ENCODE data around the gene PCBP4. TPM values are rescaled to one million over a fixed set of nuclear protein-coding genes. Genes with fewer than 3 reads are reported as not detected.

Gene PCBP4
- total and polyA plus RNA-seq, 2 experiments from 2014 or later = 40.4 to 71.2 TPM

- WGBS, 2 experiments (ENCODE audit: low coverage in 1 of 2, low lambda C conversion rate in 2 of 2, missing lambda C conversion rate in 2 of 2) = 48 to 51% methylated on average over 7 of the region's 7 CpGs
- H3K4me3 ChIP-seq = no peak overlapping the region
Measured at GRCh38 chr3:52012699-52013098, 45.4 kb upstream of the PCBP4 start.

GRCh38 chr3:52010431-52010830 is 43.2 kb upstream of the PCBP4 start:
- H3K4me2 ChIP-seq (ENCODE audit: unreplicated experiment) = no peak overlapping the region
- no peaks in the 10 kb centered on the region for H3K27me3 ChIP-seq (replicated peaks; ENCODE audit: insufficient read depth)
- H3K79me2 ChIP-seq (ENCODE audit: insufficient read depth) = no peaks in the 10 kb centered on the region
- H3K9ac ChIP-seq = no peak overlapping the region
- in situ Hi-C loops (cut with MboI) = no loop called here
- H3K27ac ChIP-seq = no peak overlapping the region
- no peaks in the 10 kb centered on the region for H4K20me1 ChIP-seq (ENCODE audit: insufficient read depth)
- no peaks in the 10 kb centered on the region for H3F3A ChIP-seq (ENCODE audit: insufficient read depth)
- no peak overlapping the region for H3K4me3 ChIP-seq
- no peaks in the 10 kb centered on the region for H3K9me2 ChIP-seq (ENCODE audit: insufficient read depth)
- no peaks in the 10 kb centered on the region for H3K36me3 ChIP-seq (ENCODE audit: low read depth)
- no peak overlapping the region for H2AFZ ChIP-seq
- TF ChIP-seq EZH2 (IDR thresholded peaks at IDR 0.05; ENCODE audit: insufficient read depth, poor library complexity, severe bottlenecking) (no peak), EZH2phosphoT487 (IDR thresholded peaks at IDR 0.05; ENCODE audit: insufficient read depth, low read depth) (no peak)
- no peak for DNase-seq
- H3K4me1 ChIP-seq (ENCODE audit: insufficient read depth) = peaks cover 9% of the 10 kb centered on the region
- no peaks in the 10 kb centered on the region for H3K9me3 ChIP-seq (ENCODE audit: low read depth)

More at GRCh38 chr3:52012699-52013098, 45.4 kb upstream of the PCBP4 start:
- H3K4me2 ChIP-seq (ENCODE audit: unreplicated experiment) = no peak overlapping the region
- H3K4me1 ChIP-seq (ENCODE audit: insufficient read depth) = no peaks in the 10 kb centered on the region
- H4K20me1 ChIP-seq (ENCODE audit: insufficient read depth) = no peaks in the 10 kb centered on the region
- no peaks in the 10 kb centered on the region for H3K36me3 ChIP-seq (ENCODE audit: low read depth)
- no peaks in the 10 kb centered on the region for H3K27me3 ChIP-seq (replicated peaks; ENCODE audit: insufficient read depth)
- no peaks in the 10 kb centered on the region for H3F3A ChIP-seq (ENCODE audit: insufficient read depth)
- TF ChIP-seq EZH2phosphoT487 (IDR thresholded peaks at IDR 0.05; ENCODE audit: insufficient read depth, low read depth) (no peak), EZH2 (IDR thresholded peaks at IDR 0.05; ENCODE audit: insufficient read depth, poor library complexity, severe bottlenecking) (no peak)
- DNase-seq = no peak
- no peaks in the 10 kb centered on the region for H3K9me3 ChIP-seq (ENCODE audit: low read depth)
- no peak overlapping the region for H3K9ac ChIP-seq
- no peaks in the 10 kb centered on the region for H3K79me2 ChIP-seq (ENCODE audit: insufficient read depth)
- in situ Hi-C loops (cut with MboI) = no loop called here
- H2AFZ ChIP-seq = no peak overlapping the region
- H3K27ac ChIP-seq = no peak overlapping the region
- no peaks in the 10 kb centered on the region for H3K9me2 ChIP-seq (ENCODE audit: insufficient read depth)

- H4K20me1 ChIP-seq (ENCODE audit: insufficient read depth) = no peaks in the 10 kb centered on the region
- 73 to 100% methylated on average over 3 to 4 of the region's 4 CpGs for WGBS, 2 experiments (ENCODE audit: low coverage in 1 of 2, low lambda C conversion rate in 2 of 2, missing lambda C conversion rate in 2 of 2)
- no peak overlapping the region for H3K4me3 ChIP-seq
- H2AFZ ChIP-seq = no peak overlapping the region
- H3F3A ChIP-seq (ENCODE audit: insufficient read depth) = no peaks in the 10 kb centered on the region
- H3K9me3 ChIP-seq (ENCODE audit: low read depth) = no peaks in the 10 kb centered on the region
- in situ Hi-C loops (cut with MboI) = loop anchor here (10.0 kb wide), 1 partner anchor 108 kb away; no protein-coding TSS in a partner anchor
- H3K4me1 ChIP-seq (ENCODE audit: insufficient read depth) = peaks cover 12% of the 10 kb centered on the region
- H3K27me3 ChIP-seq (replicated peaks; ENCODE audit: insufficient read depth) = no peaks in the 10 kb centered on the region
- TF ChIP-seq EZH2 (IDR thresholded peaks at IDR 0.05; ENCODE audit: insufficient read depth, poor library complexity, severe bottlenecking) (no peak), EZH2phosphoT487 (IDR thresholded peaks at IDR 0.05; ENCODE audit: insufficient read depth, low read depth) (no peak)
- no peaks in the 10 kb centered on the region for H3K9me2 ChIP-seq (ENCODE audit: insufficient read depth)
- no peak for DNase-seq
- H3K9ac ChIP-seq = no peak overlapping the region
- no peaks in the 10 kb centered on the region for H3K79me2 ChIP-seq (ENCODE audit: insufficient read depth)
- H3K27ac ChIP-seq = no peak overlapping the region
- H3K36me3 ChIP-seq (ENCODE audit: low read depth) = no peaks in the 10 kb centered on the region
- no peak overlapping the region for H3K4me2 ChIP-seq (ENCODE audit: unreplicated experiment)
Measured at GRCh38 chr3:52007291-52007690, 40.0 kb upstream of the PCBP4 start.

GRCh38 chr3:52006820-52007133 is 39.5 kb upstream of the PCBP4 start:
- H3K9ac ChIP-seq = no peak overlapping the region
- no peak overlapping the region for H2AFZ ChIP-seq
- DNase-seq = no peak
- in situ Hi-C loops (cut with MboI) = loop anchor here (10.0 kb wide), 1 partner anchor 108 kb away; no protein-coding TSS in a partner anchor
- TF ChIP-seq EZH2 (IDR thresholded peaks at IDR 0.05; ENCODE audit: insufficient read depth, poor library complexity, severe bottlenecking) = no peak
- TF ChIP-seq EZH2phosphoT487 (IDR thresholded peaks at IDR 0.05; ENCODE audit: insufficient read depth, low read depth) = no peak
- no peaks in the 10 kb centered on the region for H3K79me2 ChIP-seq (ENCODE audit: insufficient read depth)
- H3K36me3 ChIP-seq (ENCODE audit: low read depth) = no peaks in the 10 kb centered on the region
- 84 to 87% methylated on average over 6 of the region's 6 CpGs for WGBS, 2 experiments (ENCODE audit: low coverage in 1 of 2, low lambda C conversion rate in 2 of 2, missing lambda C conversion rate in 2 of 2)
- no peaks in the 10 kb centered on the region for H3K27me3 ChIP-seq (replicated peaks; ENCODE audit: insufficient read depth)
- no peaks in the 10 kb centered on the region for H3K9me2 ChIP-seq (ENCODE audit: insufficient read depth)
- H3K9me3 ChIP-seq (ENCODE audit: low read depth) = no peaks in the 10 kb centered on the region
- H3F3A ChIP-seq (ENCODE audit: insufficient read depth) = no peaks in the 10 kb centered on the region
- H3K4me2 ChIP-seq (ENCODE audit: unreplicated experiment) = no peak overlapping the region
- peaks cover 12% of the 10 kb centered on the region for H3K4me1 ChIP-seq (ENCODE audit: insufficient read depth)
- H3K27ac ChIP-seq = no peak overlapping the region
- no peaks in the 10 kb centered on the region for H4K20me1 ChIP-seq (ENCODE audit: insufficient read depth)
- H3K4me3 ChIP-seq = no peak overlapping the region

Data from GM23248 (cell line).